ENCODE results near the gene SCD. TPM values are rescaled to one million over a fixed set of nuclear protein-coding genes. Genes with fewer than 3 reads are reported as not detected.

SCD gene
- total and polyA plus RNA-seq, 2 of the 13 experiments (the other 11 are each of a cell fraction or from before 2014, with no cell fraction given) = 492 to 512 TPM

DNA sequence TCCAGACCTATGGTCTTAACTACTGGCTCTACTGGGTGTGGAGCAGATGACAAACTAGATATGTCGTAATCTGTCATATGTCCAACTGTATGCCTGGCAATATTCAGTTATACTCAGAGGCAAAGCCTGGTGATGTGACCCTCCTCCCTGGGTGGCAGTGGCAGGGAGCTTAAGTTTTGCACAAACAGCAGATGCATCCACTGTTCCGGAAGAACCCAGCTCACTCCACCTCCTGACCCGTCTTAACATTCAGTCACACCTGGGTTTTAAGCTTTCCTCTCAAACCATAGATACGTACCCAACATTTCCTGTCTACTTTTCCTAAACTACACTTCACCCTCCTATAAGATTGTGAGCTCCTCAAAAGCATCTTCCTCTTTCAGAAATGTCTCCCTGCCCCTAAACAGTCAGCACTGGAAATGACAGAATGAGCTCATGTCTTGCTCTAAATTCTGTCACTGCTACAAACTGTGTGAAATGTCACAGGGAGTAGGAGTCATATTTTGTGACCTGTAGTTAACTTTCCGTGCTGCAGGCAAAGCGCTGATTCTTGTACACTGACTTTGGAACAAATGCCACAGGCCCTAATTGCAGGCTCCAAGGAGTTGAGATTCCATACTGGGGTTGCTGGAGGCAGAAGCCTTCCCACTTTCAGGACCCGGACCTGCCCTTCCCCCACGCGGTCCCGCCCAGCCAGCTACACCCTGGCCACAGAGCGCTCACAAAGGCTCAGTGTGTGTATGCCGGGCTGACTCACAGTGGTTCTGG, 23.9 kb downstream of the SCD start (continued):
- TF ChIP-seq FIP1L1 (IDR thresholded peaks at IDR 0.05; ENCODE audit: borderline replicate concordance, insufficient read depth, low read depth, low read length) (no peak), ZBTB3 (CRISPR knock-in tag; IDR thresholded peaks at IDR 0.05; ENCODE audit: borderline replicate concordance, low read depth) (no peak), ZNF230 (CRISPR knock-in tag; IDR thresholded peaks at IDR 0.05) (no peak), DMAP1 (CRISPR knock-in tag; IDR thresholded peaks at IDR 0.05) (no peak), ZNF331 (CRISPR knock-in tag; IDR thresholded peaks at IDR 0.05) (peak; percentile 32; the same call in 1 of the 2 replicates), SAFB2 (CRISPR knock-in tag; IDR thresholded peaks at IDR 0.05; ENCODE audit: borderline replicate concordance, low read depth) (no peak), ZNF552 (CRISPR knock-in tag; IDR thresholded peaks at IDR 0.05; ENCODE audit: borderline replicate concordance) (no peak), ZNF12 (CRISPR knock-in tag; IDR thresholded peaks at IDR 0.05) (no peak; the same call in 1 of the 2 replicates), ARNTL (CRISPR knock-in tag; IDR thresholded peaks at IDR 0.05) (no peak), TGIF2 (CRISPR knock-in tag; IDR thresholded peaks at IDR 0.05) (no peak), PAX8 (CRISPR knock-in tag; IDR thresholded peaks at IDR 0.05; ENCODE audit: borderline replicate concordance) (no peak), ZBTB8A (CRISPR knock-in tag; IDR thresholded peaks at IDR 0.05; ENCODE audit: borderline replicate concordance, low read depth) (no peak), GATAD1 (CRISPR knock-in tag; IDR thresholded peaks at IDR 0.05) (peak; percentile 58), POGZ (CRISPR knock-in tag; IDR thresholded peaks at IDR 0.05) (no peak), ATAD3A (CRISPR knock-in tag; IDR thresholded peaks at IDR 0.05) (no peak), TBX3 (IDR thresholded peaks at IDR 0.05; ENCODE audit: borderline replicate concordance) (no peak), ZBTB20 (CRISPR knock-in tag; IDR thresholded peaks at IDR 0.05; ENCODE audit: borderline replicate concordance, low read depth) (no peak), TRIM24 (CRISPR knock-in tag; IDR thresholded peaks at IDR 0.05) (no peak), ZNF768 (CRISPR knock-in tag; IDR thresholded peaks at IDR 0.05) (peak; percentile 59; the same call in 1 of the 2 replicates), ZSCAN5A (CRISPR knock-in tag; IDR thresholded peaks at IDR 0.05; ENCODE audit: borderline replicate concordance) (no peak)
- TF ChIP-seq, protein P1, sequence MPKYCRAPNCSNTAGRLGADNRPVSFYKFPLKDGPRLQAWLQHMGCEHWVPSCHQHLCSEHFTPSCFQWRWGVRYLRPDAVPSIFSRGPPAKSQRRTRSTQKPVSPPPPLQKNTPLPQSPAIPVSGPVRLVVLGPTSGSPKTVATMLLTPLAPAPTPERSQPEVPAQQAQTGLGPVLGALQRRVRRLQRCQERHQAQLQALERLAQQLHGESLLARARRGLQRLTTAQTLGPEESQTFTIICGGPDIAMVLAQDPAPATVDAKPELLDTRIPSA (CRISPR knock-in tag; IDR thresholded peaks at IDR 0.05; ENCODE audit: borderline replicate concordance) = no peak
- TF ChIP-seq, protein P2, sequence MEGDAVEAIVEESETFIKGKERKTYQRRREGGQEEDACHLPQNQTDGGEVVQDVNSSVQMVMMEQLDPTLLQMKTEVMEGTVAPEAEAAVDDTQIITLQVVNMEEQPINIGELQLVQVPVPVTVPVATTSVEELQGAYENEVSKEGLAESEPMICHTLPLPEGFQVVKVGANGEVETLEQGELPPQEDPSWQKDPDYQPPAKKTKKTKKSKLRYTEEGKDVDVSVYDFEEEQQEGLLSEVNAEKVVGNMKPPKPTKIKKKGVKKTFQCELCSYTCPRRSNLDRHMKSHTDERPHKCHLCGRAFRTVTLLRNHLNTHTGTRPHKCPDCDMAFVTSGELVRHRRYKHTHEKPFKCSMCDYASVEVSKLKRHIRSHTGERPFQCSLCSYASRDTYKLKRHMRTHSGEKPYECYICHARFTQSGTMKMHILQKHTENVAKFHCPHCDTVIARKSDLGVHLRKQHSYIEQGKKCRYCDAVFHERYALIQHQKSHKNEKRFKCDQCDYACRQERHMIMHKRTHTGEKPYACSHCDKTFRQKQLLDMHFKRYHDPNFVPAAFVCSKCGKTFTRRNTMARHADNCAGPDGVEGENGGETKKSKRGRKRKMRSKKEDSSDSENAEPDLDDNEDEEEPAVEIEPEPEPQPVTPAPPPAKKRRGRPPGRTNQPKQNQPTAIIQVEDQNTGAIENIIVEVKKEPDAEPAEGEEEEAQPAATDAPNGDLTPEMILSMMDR (CRISPR knock-in tag; IDR thresholded peaks at IDR 0.05) = no peak
